ENCODE data around the gene TRIM31. TPM values are rescaled to one million over a fixed set of nuclear protein-coding genes. Genes with fewer than 3 reads are reported as not detected.

The TRIM31 gene, protein sequence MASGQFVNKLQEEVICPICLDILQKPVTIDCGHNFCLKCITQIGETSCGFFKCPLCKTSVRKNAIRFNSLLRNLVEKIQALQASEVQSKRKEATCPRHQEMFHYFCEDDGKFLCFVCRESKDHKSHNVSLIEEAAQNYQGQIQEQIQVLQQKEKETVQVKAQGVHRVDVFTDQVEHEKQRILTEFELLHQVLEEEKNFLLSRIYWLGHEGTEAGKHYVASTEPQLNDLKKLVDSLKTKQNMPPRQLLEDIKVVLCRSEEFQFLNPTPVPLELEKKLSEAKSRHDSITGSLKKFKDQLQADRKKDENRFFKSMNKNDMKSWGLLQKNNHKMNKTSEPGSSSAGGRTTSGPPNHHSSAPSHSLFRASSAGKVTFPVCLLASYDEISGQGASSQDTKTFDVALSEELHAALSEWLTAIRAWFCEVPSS
- total RNA-seq (ENCODE audit: unreplicated experiment) = not detected
- long read RNA-seq = 0 reads

DNA sequence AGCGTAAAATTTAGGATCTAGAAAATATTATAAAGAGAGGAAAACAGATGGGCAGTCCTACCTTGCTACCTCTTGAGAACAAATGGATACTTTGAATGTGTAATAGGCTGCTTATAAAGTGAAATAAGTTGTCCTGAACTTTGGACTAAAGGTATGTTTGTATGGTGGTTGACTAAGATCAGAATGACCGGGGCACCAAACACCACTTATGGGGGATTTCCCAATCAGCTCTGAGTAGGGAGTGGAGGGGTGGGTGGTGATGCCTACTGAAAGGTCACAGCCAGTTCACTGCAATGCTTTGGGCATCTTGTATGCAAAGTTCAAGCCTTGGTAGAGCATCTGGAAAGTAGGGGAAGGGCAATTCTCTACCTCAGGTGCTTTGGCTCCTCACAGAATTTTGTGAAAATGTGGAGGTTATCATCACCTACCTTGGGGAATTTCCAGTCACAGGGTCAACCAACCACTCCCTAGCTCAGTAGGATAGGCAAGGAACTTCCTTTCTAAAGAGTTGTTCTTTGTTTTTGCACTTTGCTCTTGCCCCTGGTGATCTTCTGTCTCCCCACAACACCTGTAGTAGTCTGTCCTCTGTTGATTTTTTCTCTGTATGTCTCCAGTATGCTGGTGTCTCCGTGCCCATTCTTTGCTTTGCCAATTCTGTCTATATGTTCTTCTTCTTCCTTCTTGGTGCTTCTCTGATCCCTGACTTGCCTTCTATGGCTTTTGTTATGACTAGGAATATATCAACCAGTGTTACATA, at the start of gene TRIM31:
TRIM31 (minus strand) TSS at position 88 of the 757 bp plus-strand sequence. CDS start 285 bp downstream, outside the sequence.
- Mint-ChIP-seq H3K27ac (ENCODE audit: unreplicated experiment) (no peak within 1 kb of the TSS), H3K4me1 (ENCODE audit: unreplicated experiment) (no peaks in the 10 kb centered on the region), H3K27me3 (ENCODE audit: unreplicated experiment) (peaks cover 7% of the 10 kb centered on the region), H3K9me3 (ENCODE audit: unreplicated experiment) (no peaks in the 10 kb centered on the region), H3K4me3 (ENCODE audit: unreplicated experiment) (no peak within 1 kb of the TSS), H3K36me3 (ENCODE audit: low read depth, unreplicated experiment) (no peaks in the 10 kb centered on the region)
- TF ChIP-seq, protein P1, sequence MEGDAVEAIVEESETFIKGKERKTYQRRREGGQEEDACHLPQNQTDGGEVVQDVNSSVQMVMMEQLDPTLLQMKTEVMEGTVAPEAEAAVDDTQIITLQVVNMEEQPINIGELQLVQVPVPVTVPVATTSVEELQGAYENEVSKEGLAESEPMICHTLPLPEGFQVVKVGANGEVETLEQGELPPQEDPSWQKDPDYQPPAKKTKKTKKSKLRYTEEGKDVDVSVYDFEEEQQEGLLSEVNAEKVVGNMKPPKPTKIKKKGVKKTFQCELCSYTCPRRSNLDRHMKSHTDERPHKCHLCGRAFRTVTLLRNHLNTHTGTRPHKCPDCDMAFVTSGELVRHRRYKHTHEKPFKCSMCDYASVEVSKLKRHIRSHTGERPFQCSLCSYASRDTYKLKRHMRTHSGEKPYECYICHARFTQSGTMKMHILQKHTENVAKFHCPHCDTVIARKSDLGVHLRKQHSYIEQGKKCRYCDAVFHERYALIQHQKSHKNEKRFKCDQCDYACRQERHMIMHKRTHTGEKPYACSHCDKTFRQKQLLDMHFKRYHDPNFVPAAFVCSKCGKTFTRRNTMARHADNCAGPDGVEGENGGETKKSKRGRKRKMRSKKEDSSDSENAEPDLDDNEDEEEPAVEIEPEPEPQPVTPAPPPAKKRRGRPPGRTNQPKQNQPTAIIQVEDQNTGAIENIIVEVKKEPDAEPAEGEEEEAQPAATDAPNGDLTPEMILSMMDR (IDR thresholded peaks at IDR 0.05; ENCODE audit: unreplicated experiment) = no peak
- no peak for DNase-seq (ENCODE audit: low spot score)

DNA sequence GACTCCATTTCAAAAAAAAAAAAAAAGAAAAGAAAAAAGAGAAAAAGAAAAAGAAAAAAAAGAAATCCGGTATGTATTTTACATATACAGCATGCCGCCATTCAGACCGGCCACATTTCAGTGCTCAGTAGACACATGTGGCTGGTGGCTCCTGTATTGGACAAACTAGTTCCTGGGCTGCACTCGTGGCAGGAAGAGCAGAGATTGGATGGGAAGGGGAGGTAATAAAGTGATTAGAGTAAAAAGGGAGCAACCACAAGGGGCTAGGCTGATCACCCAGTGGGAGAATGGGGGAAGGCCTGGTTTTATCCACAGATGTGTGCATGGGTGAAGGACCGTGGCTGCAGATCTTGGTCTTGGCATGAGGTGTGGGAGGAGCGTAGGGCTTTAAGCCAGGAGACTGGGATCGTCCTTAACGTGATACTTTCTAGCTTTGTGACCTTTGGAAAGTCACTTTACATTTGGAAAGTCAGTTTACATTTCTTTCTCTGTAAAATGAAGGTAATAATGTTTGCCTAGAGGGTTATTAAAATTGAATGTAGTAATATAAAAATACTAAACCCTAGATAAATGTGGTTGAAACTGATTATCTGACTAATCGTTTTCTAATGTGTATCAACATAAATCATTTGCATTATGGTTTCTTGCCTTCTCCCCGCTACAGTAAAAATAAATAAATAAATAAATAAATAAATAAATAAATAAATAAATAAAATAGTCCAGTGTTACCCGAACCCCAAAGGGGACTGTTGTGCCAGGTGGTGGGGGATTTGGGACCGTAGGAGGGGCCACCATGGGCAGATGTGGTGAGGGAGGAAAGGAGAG, 49.6 kb upstream of the TRIM31 start:
- no peaks in the 10 kb centered on the region for H3K4me1 Mint-ChIP-seq (ENCODE audit: unreplicated experiment)
- no peak overlapping the region for H3K27ac Mint-ChIP-seq (ENCODE audit: unreplicated experiment)
- peaks cover 2% of the 10 kb centered on the region for H3K27me3 Mint-ChIP-seq (ENCODE audit: unreplicated experiment)
- H3K9me3 Mint-ChIP-seq (ENCODE audit: unreplicated experiment) = no peaks in the 10 kb centered on the region
- no peak for DNase-seq (ENCODE audit: low spot score)
- TF ChIP-seq, protein P1 (IDR thresholded peaks at IDR 0.05; ENCODE audit: unreplicated experiment) = no peak
- H3K36me3 Mint-ChIP-seq (ENCODE audit: low read depth, unreplicated experiment) = no peaks in the 10 kb centered on the region
- no peak overlapping the region for H3K4me3 Mint-ChIP-seq (ENCODE audit: unreplicated experiment)

DNA sequence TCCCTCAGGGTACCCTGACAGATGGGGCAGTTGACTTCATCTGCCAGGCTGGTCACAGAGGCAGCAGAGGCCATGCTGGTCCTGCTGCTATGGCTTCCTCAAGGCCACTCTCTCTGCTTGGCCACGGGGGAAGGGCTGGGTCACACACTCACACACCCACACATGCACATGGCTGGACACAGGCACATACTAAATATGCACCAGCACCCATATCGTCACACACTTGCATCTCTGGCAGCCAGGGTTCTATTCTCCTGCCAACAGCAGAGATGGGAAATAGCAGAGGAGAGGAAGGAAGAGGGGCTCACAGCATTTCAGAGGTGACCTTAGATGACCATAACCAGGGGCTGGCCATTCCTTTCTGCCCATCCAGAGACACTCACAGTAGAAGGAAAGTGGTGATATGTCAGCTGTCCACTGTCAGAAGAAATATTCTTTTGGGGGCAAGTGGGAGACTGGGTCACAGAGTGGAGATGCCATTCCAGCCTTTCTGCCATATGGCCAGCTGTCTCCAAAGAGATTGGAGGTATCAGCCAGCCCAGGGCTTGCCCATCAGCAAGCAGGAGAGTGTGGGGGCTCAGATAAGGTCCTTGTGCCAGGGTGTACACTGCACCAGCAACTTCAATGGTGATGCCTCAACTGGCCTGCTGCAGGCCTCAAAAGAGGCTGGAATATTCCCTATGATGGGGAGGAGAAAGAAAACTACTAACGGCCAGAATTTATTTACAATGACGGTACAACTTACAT, 48.1 kb upstream of the TRIM31 start, which contains the start of gene TRIM10:
TRIM10 (minus strand) TSS at position 427 of the 747 bp plus-strand sequence; CDS start at position 74, 353 bp downstream.
- no peaks in the 10 kb centered on the region for H3K9me3 Mint-ChIP-seq (ENCODE audit: unreplicated experiment)
- no peaks in the 10 kb centered on the region for H3K36me3 Mint-ChIP-seq (ENCODE audit: low read depth, unreplicated experiment)
- no peak within 1 kb of the TSS for H3K4me3 Mint-ChIP-seq (ENCODE audit: unreplicated experiment)
- no peak within 1 kb of the TSS for H3K27ac Mint-ChIP-seq (ENCODE audit: unreplicated experiment)
- TF ChIP-seq, protein P1 (IDR thresholded peaks at IDR 0.05; ENCODE audit: unreplicated experiment) = no peak
- H3K4me1 Mint-ChIP-seq (ENCODE audit: unreplicated experiment) = peaks cover 2% of the 10 kb centered on the region
- peaks cover 4% of the 10 kb centered on the region for H3K27me3 Mint-ChIP-seq (ENCODE audit: unreplicated experiment)
- no peak for DNase-seq (ENCODE audit: low spot score)

- TF ChIP-seq, protein P1 (IDR thresholded peaks at IDR 0.05; ENCODE audit: unreplicated experiment) = no peak
- H3K9me3 Mint-ChIP-seq (ENCODE audit: unreplicated experiment) = no peaks in the 10 kb centered on the region
- DNase-seq (ENCODE audit: low spot score) = no peak
- peaks cover 3% of the 10 kb centered on the region for H3K27me3 Mint-ChIP-seq (ENCODE audit: unreplicated experiment)
- no peaks in the 10 kb centered on the region for H3K36me3 Mint-ChIP-seq (ENCODE audit: low read depth, unreplicated experiment)
- H3K27ac Mint-ChIP-seq (ENCODE audit: unreplicated experiment) = no peak overlapping the region
- no peak overlapping the region for H3K4me3 Mint-ChIP-seq (ENCODE audit: unreplicated experiment)
- peaks cover 2% of the 10 kb centered on the region for H3K4me1 Mint-ChIP-seq (ENCODE audit: unreplicated experiment)
Observed at GRCh38 chr6:30160008-30160784, 47.3 kb upstream of the TRIM31 start.

Data from endothelial cell (in vitro differentiated cells).